Lower lobe of right lung (tissue), 2 donors: ENCODE results near the gene TMEM235. TPM values are rescaled to one million over a fixed set of nuclear protein-coding genes. Genes with fewer than 3 reads are reported as not detected.
A peak's percentile ranks its signal among the peaks of the same experiment; 100 is the strongest.

Experiments used
- ATAC-seq, 2 donors: fragments of 200-7000 bp; cut with Tn5 transposase; one replicate each; pipeline ENCODE4 v1.9.1; 2020 to 2022; ENCODE audit warnings: mild to moderate bottlenecking in 2 of 2, moderate library complexity in 2 of 2
- DNase-seq: peaks from one replicate; pipeline ENCODE4 v3.0.0-alpha.2; 2020
- H3K27ac ChIP-seq: fragments of 200-600 bp; one replicate; pipeline ENCODE4 v1.8.0; 2022
- H3K27me3 ChIP-seq: fragments of 200-600 bp; one replicate; pipeline ENCODE4 v1.8.0; 2022; ENCODE audit warnings: low read depth
- H3K36me3 ChIP-seq: fragments of 200-600 bp; one replicate; pipeline ENCODE4 v1.8.0; 2022; ENCODE audit warnings: mild to moderate bottlenecking
- H3K4me1 ChIP-seq: fragments of 200-600 bp; one replicate; pipeline ENCODE4 v1.8.0; 2022
- H3K4me3 ChIP-seq: fragments of 200-600 bp; one replicate; pipeline ENCODE4 v1.8.0; 2022; ENCODE audit warnings: mild to moderate bottlenecking
- H3K9me3 ChIP-seq: fragments of 200-600 bp; one replicate; pipeline ENCODE4 v1.8.0; 2022
- CTCF ChIP-seq: fragments of 200-600 bp; IDR thresholded peaks from one replicate; pipeline ENCODE4 v1.8.0; 2022; ENCODE audit warnings: antibody characterized with exemption, mild to moderate bottlenecking
- intact Hi-C: fragments of 100-400 bp; cut with DNase I; formaldehyde crosslinking; loops from one replicate; pipeline ENCODE4 v1.11.0; 2022
- total RNA-seq: library from RNA; stranded (reverse); fragmentation: NEBNext Ultra II Directional; extraction: Animal tissue kit (Norgen Biotek cat#: 25700); gene quantifications from one replicate; pipeline ENCODE4 v1.2.1, GENCODE V29; 2021
- donor health status: DM: no; HTN: yes; CAD: no; lungs with severe emphysema.

The TMEM235 gene
- total RNA-seq, 1 donor from 2014 or later, result not detected

DNA sequence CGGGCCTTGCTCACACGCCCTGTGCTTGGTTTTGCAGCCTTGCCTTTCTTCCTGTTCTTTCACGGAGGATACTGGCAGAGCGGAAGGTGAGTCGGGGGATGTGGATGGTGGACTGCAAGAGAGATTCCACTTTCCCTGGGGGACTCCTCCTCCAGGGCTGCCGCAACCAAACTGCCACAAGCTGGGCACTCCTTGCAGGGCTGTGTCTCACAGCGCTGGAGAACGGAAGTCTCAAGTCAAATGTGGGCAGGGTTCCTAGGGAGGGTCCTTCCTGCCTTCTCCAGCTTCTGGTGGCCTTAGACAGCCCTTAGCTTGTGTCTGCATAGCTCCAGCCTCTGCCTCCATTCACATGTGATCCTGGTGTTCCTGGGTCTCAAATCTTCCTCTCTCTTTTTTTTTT lies 28.8 kb upstream of the TMEM235 start:
- Histone ChIP-seq H3K4me3 (no peak overlapping the region), H3K9me3 (no peaks in the 10 kb centered on the region), H3K27ac (no peak overlapping the region), H3K27me3 (no peaks in the 10 kb centered on the region), H3K36me3 (peaks cover 15% of the 10 kb centered on the region), H3K4me1 (peaks cover 9% of the 10 kb centered on the region)
- no peak for DNase-seq
- TF ChIP-seq CTCF, result no peak
- no peak for ATAC-seq
- intact Hi-C loops, result no loop called here

DNA sequence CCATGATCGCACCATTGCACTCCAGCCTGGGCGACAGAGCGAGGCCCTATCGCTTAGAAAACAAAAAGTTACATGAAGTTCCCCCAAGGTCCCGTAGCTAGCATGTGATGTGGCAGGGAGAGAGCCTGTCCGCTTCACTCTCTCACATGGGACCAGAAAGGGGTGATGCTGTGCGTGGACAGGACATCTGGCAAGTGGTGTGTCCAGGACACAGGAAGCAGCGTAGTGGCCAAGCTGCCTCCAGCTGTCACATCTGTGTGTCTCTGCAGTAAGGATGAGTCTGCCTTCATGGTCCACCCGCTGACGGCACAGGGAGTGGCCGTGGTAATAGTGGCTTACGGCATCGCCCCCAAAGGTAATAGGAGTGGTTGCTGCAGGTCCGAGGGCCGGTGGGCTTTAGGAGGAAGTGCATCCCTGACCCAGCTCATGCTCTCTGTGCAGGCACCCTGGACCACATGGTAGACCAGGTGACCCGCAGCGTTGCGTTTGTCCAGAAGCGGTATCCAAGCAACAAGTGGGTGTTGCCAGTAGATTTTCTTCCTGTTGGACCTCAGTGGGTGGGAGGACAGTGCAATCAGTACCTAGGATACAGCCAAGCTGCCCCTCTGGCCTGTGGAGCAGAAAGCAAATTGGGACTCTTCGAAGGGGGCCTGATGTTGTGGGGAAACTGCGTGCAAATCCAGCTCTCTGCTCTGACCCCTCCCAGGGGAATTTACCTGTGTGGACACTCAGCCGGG lies 26.9 kb upstream of the TMEM235 start:
- DNase-seq (no peak), ATAC-seq (peak in 1 of 2 donors; percentile 8)
- no peaks in the 10 kb centered on the region for H3K9me3 ChIP-seq
- TF ChIP-seq CTCF, result no peak
- H3K27ac ChIP-seq, result no peak overlapping the region
- H3K27me3 ChIP-seq, result no peaks in the 10 kb centered on the region
- no peak overlapping the region for H3K4me3 ChIP-seq
- H3K36me3 ChIP-seq, result peaks cover 16% of the 10 kb centered on the region
- H3K4me1 ChIP-seq, result peaks cover 3% of the 10 kb centered on the region
- intact Hi-C loops, result no loop called here

GRCh38 chr17:78205124-78205775 lies 26.2 kb upstream of the TMEM235 start:
- no peaks in the 10 kb centered on the region for H3K27me3 ChIP-seq
- no peaks in the 10 kb centered on the region for H3K4me1 ChIP-seq
- TF ChIP-seq CTCF, result no peak
- H3K4me3 ChIP-seq, result no peak overlapping the region
- H3K27ac ChIP-seq, result no peak overlapping the region
- no peaks in the 10 kb centered on the region for H3K9me3 ChIP-seq
- ATAC-seq (no peak), DNase-seq (no peak)
- H3K36me3 ChIP-seq, result peaks cover 16% of the 10 kb centered on the region
- intact Hi-C loops, result no loop called here

GRCh38 chr17:78206298-78206697 lies 25.1 kb upstream of the TMEM235 start:
- peaks cover 16% of the 10 kb centered on the region for H3K36me3 ChIP-seq
- H3K27me3 ChIP-seq, result no peaks in the 10 kb centered on the region
- intact Hi-C loops, result no loop called here
- H3K4me1 ChIP-seq, result no peaks in the 10 kb centered on the region
- no peaks in the 10 kb centered on the region for H3K9me3 ChIP-seq
- H3K27ac ChIP-seq, result no peak overlapping the region
- peak; percentile 13 for TF ChIP-seq CTCF
- DNase-seq (no peak), ATAC-seq (no peak)
- H3K4me3 ChIP-seq, result no peak overlapping the region

DNA sequence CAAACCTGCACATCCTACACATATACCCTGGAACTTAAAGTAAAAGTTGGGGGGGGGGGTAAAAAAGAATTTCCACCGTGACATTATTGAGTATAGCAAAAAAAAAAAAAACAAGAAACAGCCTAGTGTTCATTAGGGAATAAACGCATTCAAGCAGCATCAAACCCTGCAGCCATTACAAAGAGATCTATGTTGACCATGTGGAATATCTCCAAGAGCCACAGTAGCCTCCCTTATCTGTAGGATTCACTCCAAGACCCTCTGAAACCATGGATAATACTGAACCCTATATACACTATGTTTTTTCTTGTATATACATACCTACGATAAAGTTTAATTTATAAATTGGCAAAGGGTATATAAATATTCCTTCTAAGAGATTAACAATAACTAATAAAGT lies 22.9 kb upstream of the TMEM235 start:
- no peak for DNase-seq
- TF ChIP-seq CTCF, result no peak
- intact Hi-C loops, result no loop called here

More for the DNA sequence above, 22.9 kb upstream of the TMEM235 start:
- Histone ChIP-seq H3K36me3 (peaks cover 16% of the 10 kb centered on the region), H3K9me3 (no peaks in the 10 kb centered on the region), H3K27me3 (no peaks in the 10 kb centered on the region), H3K4me3 (no peak overlapping the region), H3K4me1 (no peaks in the 10 kb centered on the region), H3K27ac (no peak overlapping the region)
- no peak for ATAC-seq
